A549 treated with CpdA at 1 μM for 4 hours (cell line): ENCODE data around the gene OR52R1. TPM values are rescaled to one million over a fixed set of nuclear protein-coding genes. Genes with fewer than 3 reads are reported as not detected.

Experiments
- total RNA-seq: library from RNA; stranded (reverse); fragments of 200-300 nt; extraction: Qiagen RNA extraction; gene quantifications from 5 replicates; pipeline ENCODE4 v1.2.3, GENCODE V29; 2022; ENCODE audit warnings: low read depth

Gene OR52R1
- not detected in 5 replicates for total RNA-seq

GRCh38 chr11:4804280-4804679 lies at the start of gene OR52R1:
Gene OR52R1, minus strand, starts transcription at chr11:4804380. Its CDS starts 0 bp downstream, at chr11:4804380.

DNA sequence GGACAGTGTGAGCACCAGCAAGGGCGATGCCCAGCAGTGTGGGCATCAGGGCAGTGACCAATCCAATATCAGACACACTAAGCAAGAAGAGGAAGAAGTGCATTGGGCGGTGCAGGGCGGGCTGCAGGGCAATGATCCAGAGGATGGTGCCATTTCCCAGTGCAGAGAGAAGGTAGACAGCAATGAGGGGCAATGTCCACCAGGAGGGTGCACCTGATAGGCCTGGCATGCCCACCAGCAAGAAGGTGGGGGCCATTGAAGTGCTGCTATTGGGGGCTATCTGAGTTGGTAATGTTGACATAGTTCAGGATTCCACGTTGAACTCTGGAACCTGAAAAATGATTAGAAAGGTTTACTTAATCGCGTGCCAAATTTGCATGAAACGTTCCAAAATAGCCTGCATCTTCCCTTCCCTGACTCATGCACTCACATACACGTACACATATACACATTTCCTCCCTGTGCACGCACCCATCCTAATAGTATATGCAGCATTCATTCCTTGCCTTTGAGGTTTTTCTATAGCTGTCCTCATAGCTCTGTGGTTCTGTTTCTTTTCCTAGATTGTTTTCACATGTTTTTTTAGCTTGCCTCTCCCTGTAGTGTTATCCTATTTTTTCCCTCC lies 44.8 kb upstream of the OR52R1 start, which contains the start of gene OR51S1:
Gene OR51S1, minus strand, starts transcription at position 301 of the 625 bp plus-strand sequence. Its CDS starts 0 bp downstream, at position 301.

DNA sequence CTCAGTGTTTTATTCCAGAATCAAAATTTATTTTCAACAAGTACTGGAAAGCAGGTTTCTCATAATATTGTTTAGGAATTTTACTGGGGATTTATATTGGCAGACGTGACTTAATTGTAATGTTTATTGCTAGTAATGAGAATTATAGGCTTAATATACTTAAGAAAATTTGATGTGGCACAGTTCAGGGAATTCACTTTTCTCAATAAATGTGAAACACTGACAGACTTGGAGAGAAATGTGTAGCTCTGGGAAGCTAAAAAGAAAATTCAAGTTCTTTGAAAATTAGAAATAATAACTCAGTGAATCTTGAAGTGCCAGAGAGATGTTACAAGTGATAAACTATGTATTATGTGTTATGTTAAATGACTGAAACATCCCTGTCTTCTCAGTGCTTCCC lies 16.8 kb upstream of the OR52R1 start, which contains the start of gene OR51F2:
Gene OR51F2, plus strand, starts transcription at position 301 of the 400 bp plus-strand sequence. CDS start 101 bp downstream, outside the sequence.

GRCh38 chr11:4769838-4770237 lies 34.3 kb downstream of the OR52R1 start, which contains the start of gene OR51F1:
Gene OR51F1, minus strand, starts transcription at chr11:4769938. Its CDS starts 0 bp downstream, at chr11:4769938.

Other genes with a start within 250 kb of the OR52R1 start
- not detected in 5 replicates for gene OR52I2, start 222.6 kb downstream of the OR52R1 start, total RNA-seq
- not detected in 5 replicates for gene OR52I1, start 210.3 kb downstream of the OR52R1 start, total RNA-seq
- gene TRIM68, start 196.1 kb downstream of the OR52R1 start, total RNA-seq: 8.0 to 10.8 TPM (median 9.3 TPM) in 5 replicates
- gene OR51D1, start 166.9 kb downstream of the OR52R1 start, total RNA-seq: not detected in 5 replicates
- gene OR51E1, start 160.4 kb downstream of the OR52R1 start, total RNA-seq: not detected in 5 replicates
- gene OR51E2, start 106.5 kb downstream of the OR52R1 start, total RNA-seq: 0.02 to 0.14 TPM in 2 of 5 replicates, not detected in the others
- not detected in 5 replicates for gene MMP26, start 99.6 kb downstream of the OR52R1 start, total RNA-seq
- gene OR51F1, start 34.4 kb downstream of the OR52R1 start, total RNA-seq: not detected in 5 replicates
- gene OR51F2, start 16.9 kb upstream of the OR52R1 start, total RNA-seq: not detected in 5 replicates
- gene OR51S1, start 44.8 kb upstream of the OR52R1 start, total RNA-seq: not detected in 5 replicates
- gene OR51T1, start 77.5 kb upstream of the OR52R1 start, total RNA-seq: not detected in 5 replicates
- not detected in 5 replicates for gene OR51A7, start 99.4 kb upstream of the OR52R1 start, total RNA-seq
- not detected in 5 replicates for gene OR51G2, start 115.0 kb upstream of the OR52R1 start, total RNA-seq
- gene OR51G1, start 120.0 kb upstream of the OR52R1 start, total RNA-seq: not detected in 5 replicates
- gene OR51A4, start 143.2 kb upstream of the OR52R1 start, total RNA-seq: not detected in 5 replicates
- not detected in 5 replicates for gene OR51A2, start 151.3 kb upstream of the OR52R1 start, total RNA-seq
- not detected in 5 replicates for gene OR51L1, start 190.5 kb upstream of the OR52R1 start, total RNA-seq
- gene OR52J3, start 242.1 kb upstream of the OR52R1 start, total RNA-seq: not detected in 5 replicates